Esophagus squamous epithelium (tissue), 5 donors: ENCODE measurements around the gene ROCK2. TPM values are rescaled to one million over a fixed set of nuclear protein-coding genes. Genes with fewer than 3 reads are reported as not detected.
A peak's percentile ranks its signal among the peaks of the same experiment; 100 is the strongest.

Source experiments
- DNase-seq: peaks from one replicate; lab custom pipeline; 2025; lab: John Stamatoyannopoulos, UW
- H3K27ac ChIP-seq, 4 donors: fragments of 200-600 bp; sonication (generic); one replicate each; pipeline ENCODE4 v1.5.1; 2016 to 2019; ENCODE audit warnings: mild to moderate bottlenecking in 1 of 4
- H3K27me3 ChIP-seq, 4 donors: fragments of 200-600 bp; sonication (generic); 1 replicate in 3 of 4; 2 replicates in 1 of 4; pipeline versions ENCODE4 v1.5.1 to v1.6.0; 2017 to 2021; ENCODE audit warnings: antibody characterized with exemption in 1 of 4
- H3K36me3 ChIP-seq, 3 donors: fragments of 200-600 bp; sonication (generic); one replicate each; pipeline ENCODE4 v1.5.1; 2016 to 2019
- H3K4me1 ChIP-seq, 3 donors: fragments of 200-600 bp; sonication (generic); one replicate each; pipeline ENCODE4 v1.5.1; 2017 to 2019
- H3K4me3 ChIP-seq, 4 donors: fragments of 200-600 bp; sonication (generic); 1 replicate in 3 of 4; 2 replicates in 1 of 4; pipeline ENCODE4 v1.5.1; 2016 to 2019; ENCODE audit warnings: mild to moderate bottlenecking in 2 of 4, moderate library complexity in 1 of 4
- H3K9me3 ChIP-seq, 3 donors: fragments of 200-600 bp; sonication (generic); one replicate each; pipeline ENCODE4 v1.5.1; 2016 to 2019
- CTCF ChIP-seq, 6 experiments: fragments of 450-650 bp in 4 of 6; fragments of 200-600 bp in 2 of 6; sonication (generic) in 2 of 6; IDR thresholded peaks; one replicate each; pipeline ENCODE4 v1.5.1; 2016 to 2019; ENCODE audit warnings: antibody characterized with exemption in 6 of 6, mild to moderate bottlenecking in 4 of 6, moderate library complexity in 4 of 6
- POLR2A ChIP-seq, 4 donors: fragments of 450-650 bp; IDR thresholded peaks; one replicate each; pipeline ENCODE4 v1.6.1; 2017; ENCODE audit warnings: antibody characterized with exemption in 4 of 4, mild to moderate bottlenecking in 4 of 4, moderate library complexity in 3 of 4
- WGBS, 2 donors: methylation state at CpG; one replicate each; pipeline ENCODE4 v1.1.5; 2018; 5-methylcytosine and 5-hydroxymethylcytosine counted together
- intact Hi-C: fragments of 100-400 bp; cut with DNase I; formaldehyde crosslinking; loops from one replicate; pipeline ENCODE4 v1.15.0; 2022
- total RNA-seq, 4 donors: library from RNA; depleted of rRNA; stranded (reverse); fragments of >200 nt; gene quantifications; one replicate each; pipeline ENCODE4 v1.1.0, GENCODE V29; 2016
- donor health status: DM: yes; HTN: yes; CAD: no.

ROCK2 gene
- total RNA-seq, 4 donors from 2014 or later, result 15.2 to 50.5 (median 21.4) TPM

GRCh38 chr2:11363868-11364564, 19.6 kb upstream of the ROCK2 start:
- no peak for DNase-seq
- 76 to 87% methylated on average over 10 of the region's 10 CpGs for WGBS, 2 donors
- peaks cover 3 to 18% (median 7%) of the 10 kb centered on the region in 3 donors for H3K4me1 ChIP-seq
- no peaks in the 10 kb centered on the region for H3K9me3 ChIP-seq
- H3K36me3 ChIP-seq, result no peaks in the 10 kb centered on the region
- H3K4me3 ChIP-seq, result no peak overlapping the region
- intact Hi-C loops, result no loop called here
- TF ChIP-seq POLR2A (IDR thresholded peaks at IDR 0.05) (no peak), CTCF (IDR thresholded peaks at IDR 0.05) (no peak)
- H3K27ac ChIP-seq, result no peak overlapping the region
- no peaks in the 10 kb centered on the region for H3K27me3 ChIP-seq

GRCh38 chr2:11359865-11360264, 15.4 kb upstream of the ROCK2 start:
- H3K27me3 ChIP-seq, result no peaks in the 10 kb centered on the region
- no peak overlapping the region for H3K4me3 ChIP-seq
- no peak for DNase-seq
- no peaks in the 10 kb centered on the region for H3K36me3 ChIP-seq
- 85 to 95% methylated on average over 5 to 7 of the region's 8 CpGs for WGBS, 2 donors
- no peak for TF ChIP-seq POLR2A (IDR thresholded peaks at IDR 0.05)
- TF ChIP-seq CTCF (IDR thresholded peaks at IDR 0.05), result no peak
- intact Hi-C loops, result no loop called here
- H3K4me1 ChIP-seq, result peaks cover 0 to 19% (median 0%) of the 10 kb centered on the region in 3 donors
- no peaks in the 10 kb centered on the region for H3K9me3 ChIP-seq
- no peak overlapping the region for H3K27ac ChIP-seq

GRCh38 chr2:11357428-11357972, 13.1 kb upstream of the ROCK2 start:
- intact Hi-C loops, result no loop called here
- no peak for DNase-seq
- Histone ChIP-seq H3K9me3 (no peaks in the 10 kb centered on the region), H3K4me1 (peaks cover 0 to 19% (median 0%) of the 10 kb centered on the region in 3 donors), H3K27ac (peak overlapping the region in 1 of 4 donors; percentile 21), H3K4me3 (no peak overlapping the region), H3K36me3 (no peaks in the 10 kb centered on the region), H3K27me3 (no peaks in the 10 kb centered on the region)
- TF ChIP-seq CTCF (IDR thresholded peaks at IDR 0.05) (no peak), POLR2A (IDR thresholded peaks at IDR 0.05) (no peak)
- WGBS, 2 donors, result 68 to 80% methylated on average over 3 to 7 of the region's 7 CpGs

GRCh38 chr2:11356764-11357163, 12.3 kb upstream of the ROCK2 start:
- H3K27me3 ChIP-seq, result no peaks in the 10 kb centered on the region
- no peak for DNase-seq
- H3K4me3 ChIP-seq, result no peak overlapping the region
- 33 to 35% methylated on average over 4 of the region's 4 CpGs for WGBS, 2 donors
- H3K9me3 ChIP-seq, result no peaks in the 10 kb centered on the region
- no peaks in the 10 kb centered on the region for H3K36me3 ChIP-seq
- intact Hi-C loops, result no loop called here
- H3K4me1 ChIP-seq, result peaks cover 0 to 19% (median 0%) of the 10 kb centered on the region in 3 donors
- peak overlapping the region in 1 of 4 donors; percentile 14 for H3K27ac ChIP-seq
- no peak for TF ChIP-seq POLR2A (IDR thresholded peaks at IDR 0.05)
- no peak for TF ChIP-seq CTCF (IDR thresholded peaks at IDR 0.05)
